Stimulated activated CD4-positive, alpha-beta T cell treated with anti-CD3 and anti-CD28 coated beads, Interleukin-4, amount 100 ng/mL, for 1 hour (primary cell): Measurements from ENCODE around the gene NCOA4.
"Not testable (repeated sequence)": the region's sequence is repeated elsewhere in the genome, so short reads cannot be mapped to it uniquely, and the experiment has no call there.

Source experiments
- DNase-seq: peaks from one replicate; pipeline ENCODE4 v3.0.0-alpha.2; 2020

Gene NCOA4

DNA sequence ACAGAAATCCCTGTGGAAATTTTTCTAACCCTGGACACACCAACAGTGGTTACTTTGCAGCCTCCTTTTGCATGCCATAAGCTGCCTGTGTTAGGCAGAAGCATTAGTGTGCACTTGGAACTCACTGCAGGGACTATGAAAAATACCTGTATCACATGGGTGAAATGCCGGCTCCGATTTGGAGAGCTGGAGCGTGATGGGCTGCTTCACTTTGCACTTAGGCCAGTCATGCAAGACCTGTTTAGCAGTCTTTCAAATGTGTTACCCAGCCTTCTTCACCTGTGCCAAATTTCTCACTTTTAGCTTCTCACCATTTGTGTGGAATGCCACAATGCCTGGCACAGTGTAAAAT lies 11.3 kb downstream of the NCOA4 start:
- DNase-seq = no peak

DNA sequence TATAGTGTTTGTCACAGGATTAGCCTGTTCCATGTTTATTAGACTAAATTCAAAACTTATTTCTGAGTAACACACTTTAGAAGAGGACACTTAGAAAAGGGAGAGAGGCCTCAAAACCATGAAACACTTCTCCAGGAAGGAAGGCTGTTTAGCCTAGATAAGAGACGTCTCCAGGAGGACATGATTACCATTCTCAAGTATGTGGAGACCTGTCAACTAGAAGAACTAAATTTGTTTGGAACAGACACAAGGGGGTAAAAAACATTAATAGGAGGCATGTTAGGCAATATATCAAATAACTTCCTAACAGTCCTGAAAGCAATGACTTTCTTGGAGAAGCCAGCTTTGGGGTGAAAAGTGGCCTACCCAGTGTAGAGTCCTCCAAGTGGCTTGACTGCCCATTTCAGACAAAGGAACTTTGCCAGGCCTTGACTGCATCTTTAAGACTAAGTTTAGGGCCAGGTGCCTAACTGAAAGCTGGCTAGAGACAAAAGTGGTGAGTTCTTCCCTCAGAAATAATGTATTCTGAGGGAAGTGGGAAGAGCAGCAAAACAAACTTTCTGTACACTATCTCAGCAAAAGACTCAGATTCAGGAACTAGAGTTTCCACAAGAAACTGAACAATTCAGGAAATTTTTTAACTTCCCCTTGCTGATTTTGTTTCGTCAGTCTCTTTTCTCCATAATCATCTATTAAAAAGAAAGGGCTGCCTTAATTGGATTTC lies 11.8 kb downstream of the NCOA4 start:
- no peak for DNase-seq

DNA sequence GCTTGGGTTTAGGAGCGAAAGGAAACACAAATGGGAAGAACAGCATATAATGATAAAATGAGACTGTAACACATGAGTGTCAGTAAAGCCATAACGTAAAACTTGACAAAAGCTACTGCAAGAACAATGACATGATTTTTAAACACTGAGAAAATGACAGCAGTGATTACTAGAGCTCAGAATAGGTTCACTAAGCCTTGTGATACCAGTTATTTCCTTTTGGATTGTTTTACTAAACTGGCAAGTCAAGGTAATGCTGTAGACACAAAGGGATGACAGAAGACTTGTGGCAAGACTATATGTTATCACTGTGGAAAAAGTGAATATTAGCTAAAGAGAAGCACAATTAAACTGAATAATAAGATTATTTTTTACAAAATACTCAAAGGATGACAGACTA lies 12.7 kb downstream of the NCOA4 start:
- DNase-seq = no peak

DNA sequence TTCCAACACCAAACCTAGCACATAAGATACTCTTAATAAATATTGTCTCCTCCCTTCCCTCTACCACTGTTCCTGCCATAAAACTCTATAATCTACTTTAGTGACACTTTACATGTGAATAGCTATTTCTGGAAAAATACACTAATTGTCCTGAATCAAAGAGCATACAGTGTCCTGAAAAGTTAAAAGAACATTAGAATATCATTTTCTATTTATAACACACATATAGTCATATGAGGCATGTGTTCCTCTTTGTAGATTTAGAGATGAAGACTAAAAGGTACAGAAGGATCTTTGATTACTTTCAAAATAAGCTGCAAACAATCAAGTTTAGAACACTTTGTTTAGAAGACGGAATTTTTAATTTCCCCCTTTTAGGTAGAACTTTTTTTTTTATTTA lies 13.6 kb downstream of the NCOA4 start:
- DNase-seq = no peak

DNA sequence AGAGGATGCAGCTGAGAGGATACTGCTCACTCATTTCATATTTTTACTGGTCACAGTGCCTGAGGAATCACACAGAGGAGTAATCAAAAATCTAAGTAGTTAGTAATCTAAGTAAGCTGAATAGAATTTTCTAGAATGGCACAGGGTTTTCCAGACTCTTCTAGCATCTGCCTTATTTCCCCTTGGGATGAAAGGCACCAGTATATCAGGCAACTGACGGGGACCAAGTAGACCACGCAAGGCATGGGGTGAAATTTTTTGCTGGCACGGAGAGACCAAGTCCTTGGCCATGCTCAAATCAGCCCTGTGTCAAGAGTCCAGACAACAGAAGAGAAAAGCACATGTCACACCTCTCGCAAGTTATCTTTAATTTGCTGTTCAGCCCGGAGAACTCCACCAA lies 14.2 kb downstream of the NCOA4 start:
- DNase-seq = no peak

DNA sequence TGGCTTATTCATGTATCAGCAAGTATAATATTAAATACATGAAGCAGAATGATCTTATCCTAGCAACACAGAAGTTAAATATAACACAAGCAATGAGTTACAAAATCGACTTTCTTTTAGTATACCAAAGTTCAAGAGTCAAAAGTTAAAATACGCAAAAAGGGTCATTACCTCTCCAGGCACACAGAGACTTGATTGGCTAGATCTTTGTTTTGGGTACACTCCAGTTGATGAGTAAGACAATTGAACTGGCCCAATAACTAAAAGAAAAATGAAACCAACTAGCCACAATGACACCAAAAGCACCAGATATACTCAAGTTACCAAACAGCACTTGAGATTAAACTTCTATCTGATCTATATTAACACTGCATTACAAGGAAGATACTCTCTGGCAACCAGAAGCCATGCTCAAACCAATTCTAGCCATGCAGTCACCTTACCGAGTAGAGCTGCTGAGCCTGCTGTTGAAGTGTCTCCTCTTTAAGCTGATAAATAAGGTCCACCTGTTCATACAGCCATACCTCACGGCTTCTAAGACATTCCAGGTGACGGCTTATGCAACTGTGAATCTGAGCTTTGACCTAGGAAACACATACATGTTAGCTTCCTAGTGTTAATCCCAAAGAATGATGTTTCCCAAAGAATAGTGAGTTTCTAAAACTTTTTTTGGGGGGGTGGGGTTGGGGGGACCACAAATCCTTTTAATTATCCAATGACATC lies 15.6 kb downstream of the NCOA4 start:
- DNase-seq = no peak

DNA sequence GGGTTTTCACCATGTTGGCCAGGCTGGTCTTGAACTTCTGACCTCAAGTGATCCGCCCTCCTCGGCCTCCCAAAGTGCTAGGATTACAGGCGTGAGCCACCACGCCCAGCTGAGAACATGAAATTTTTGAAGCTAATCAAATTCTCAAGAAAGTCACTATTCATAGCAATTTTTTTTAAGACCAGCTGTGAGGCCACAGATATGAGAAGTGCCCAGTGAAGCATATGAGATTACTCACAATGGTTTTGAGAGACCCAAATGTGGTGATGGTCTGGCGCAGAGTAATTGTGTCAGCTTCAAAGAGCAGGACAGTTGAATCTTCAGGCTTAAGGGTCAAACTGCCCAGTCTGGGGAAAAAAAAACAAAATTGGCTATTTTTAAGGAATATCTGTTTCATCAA lies 16.2 kb downstream of the NCOA4 start:
- DNase-seq = no peak

DNA sequence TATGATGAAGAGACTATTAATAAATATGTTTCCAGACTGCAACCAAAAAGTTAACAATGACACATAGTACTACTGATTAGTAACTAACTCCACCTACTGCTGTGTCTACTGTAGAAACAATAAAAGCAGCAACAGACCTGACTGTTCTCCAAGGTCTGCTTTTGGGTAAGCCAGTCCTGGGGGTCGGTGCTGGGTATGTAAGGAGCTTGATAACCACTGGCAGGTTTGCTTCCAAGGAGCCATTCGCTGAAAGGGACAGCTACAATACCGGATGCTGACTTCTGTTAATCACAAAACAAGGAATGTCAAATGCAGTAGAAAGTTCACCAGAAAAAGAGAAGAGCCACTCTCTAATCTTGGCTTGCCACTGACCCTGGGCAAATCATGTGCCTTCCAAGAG lies 17.7 kb downstream of the NCOA4 start:
- no peak for DNase-seq

DNA sequence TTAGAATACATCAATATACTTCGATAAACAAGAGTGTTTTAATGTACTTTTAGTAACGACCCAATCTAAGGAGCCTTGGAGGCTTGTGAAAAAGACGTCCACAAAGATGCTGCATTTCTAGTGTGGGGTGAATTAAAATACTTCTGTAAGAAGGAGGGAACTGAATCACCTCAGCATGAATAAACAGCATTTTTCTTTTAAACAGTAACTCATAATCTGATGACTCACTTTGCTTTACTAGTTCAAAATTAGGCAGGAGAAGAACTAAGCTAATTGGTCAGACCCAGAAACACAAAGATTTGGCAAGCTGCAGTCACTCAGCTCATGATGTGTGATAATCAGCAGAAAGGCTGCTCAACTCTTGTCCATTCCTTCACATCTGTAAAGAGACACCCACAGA lies 24.2 kb downstream of the NCOA4 start:
- DNase-seq = no peak

DNA sequence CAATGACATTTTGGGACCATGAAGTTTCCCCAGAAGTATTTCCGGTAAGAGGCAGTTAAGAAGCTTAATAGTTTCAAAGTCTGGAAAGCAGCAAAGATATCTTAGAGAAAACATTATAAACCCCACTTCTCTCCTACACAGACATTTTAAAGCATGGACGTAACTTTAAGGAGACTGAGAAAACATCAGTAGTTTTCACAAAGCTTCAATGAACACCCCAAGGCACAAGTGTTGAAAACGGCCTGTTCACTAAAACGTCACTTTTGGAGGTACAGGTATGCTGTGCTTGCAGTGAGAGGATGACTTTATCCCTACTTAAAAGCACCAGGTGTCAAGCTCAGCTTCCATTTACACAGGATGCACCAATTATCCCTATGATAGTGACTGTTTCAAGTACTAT lies 25.0 kb downstream of the NCOA4 start:
- no peak for DNase-seq

DNA sequence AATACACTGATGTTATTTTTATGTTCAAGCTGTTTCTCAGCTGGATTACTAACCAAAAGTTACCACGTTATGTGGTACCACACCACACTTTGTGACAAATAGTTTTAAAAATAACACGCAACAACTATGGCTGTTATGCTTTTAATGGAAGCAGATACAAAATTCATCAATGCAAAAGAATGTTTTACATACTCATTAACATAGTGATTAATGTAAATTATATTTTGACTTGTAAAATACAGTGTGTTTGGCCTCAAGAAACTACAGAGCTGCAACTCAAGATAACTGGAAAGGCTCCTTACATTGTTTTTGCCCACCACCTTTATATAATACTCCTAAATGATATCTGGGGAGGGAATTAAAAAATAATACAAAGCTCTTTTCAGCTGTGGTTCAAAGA lies 25.5 kb downstream of the NCOA4 start:
- DNase-seq = no peak

DNA sequence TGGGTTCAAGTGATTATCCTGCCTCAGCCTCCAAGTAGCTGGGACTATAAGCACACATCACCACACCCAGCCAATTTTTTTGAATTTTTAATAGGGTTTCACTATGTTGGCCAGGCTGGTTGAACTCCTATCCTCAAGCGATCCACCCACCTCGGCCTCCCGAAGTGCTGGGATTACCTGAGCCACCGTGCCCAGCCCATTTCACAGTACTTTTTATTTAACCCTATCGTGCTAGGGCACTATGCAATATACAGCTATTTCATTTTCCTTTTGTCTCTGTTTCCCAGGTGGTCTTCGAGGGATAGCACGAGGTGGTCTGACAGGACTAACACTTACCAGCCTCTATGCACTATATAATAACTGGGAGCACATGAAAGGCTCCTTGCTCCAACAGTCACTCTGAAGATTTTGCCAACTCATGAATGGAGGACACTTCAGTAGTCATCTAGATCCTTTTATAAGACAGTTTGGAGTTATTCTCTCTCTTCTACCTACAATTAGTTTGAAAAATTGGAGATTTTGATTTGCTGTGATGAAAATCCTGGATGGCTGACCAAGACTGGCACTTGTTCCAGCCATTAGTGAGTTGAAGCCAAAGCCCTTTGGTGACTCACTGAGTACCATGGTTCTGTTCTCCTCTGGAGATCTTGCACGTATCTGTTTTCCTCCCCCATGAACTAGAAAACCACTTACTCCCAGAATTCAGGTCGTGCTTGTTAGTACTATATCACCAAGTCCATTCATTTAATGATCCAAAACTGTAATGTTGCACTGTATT lies 27.3 kb downstream of the NCOA4 start:
- DNase-seq = no peak

DNA sequence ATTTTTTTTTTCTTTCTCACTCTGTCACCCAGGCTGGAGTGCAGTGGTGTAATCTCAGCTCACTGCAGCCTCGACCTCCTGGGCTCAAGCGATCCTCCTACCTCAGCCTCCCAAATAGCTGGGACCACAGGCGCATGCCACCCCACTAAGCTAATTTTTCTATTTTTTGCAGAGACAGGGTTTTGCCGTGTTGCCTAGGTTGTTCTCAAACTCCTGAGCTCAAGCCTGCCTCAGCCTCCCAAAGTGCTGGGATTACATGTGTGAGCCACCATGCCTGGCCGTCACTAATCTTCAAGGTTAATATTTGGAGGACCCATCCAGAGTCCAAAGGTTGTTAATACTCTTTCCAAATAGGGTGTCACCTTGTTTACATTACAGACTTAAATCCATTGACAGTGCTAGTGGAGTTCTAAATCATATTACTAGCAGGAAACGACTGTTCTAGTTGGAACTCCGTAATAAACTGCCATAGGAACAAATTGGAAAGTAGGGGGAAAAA lies 28.2 kb downstream of the NCOA4 start:
- DNase-seq = not testable (repeated sequence)

DNA sequence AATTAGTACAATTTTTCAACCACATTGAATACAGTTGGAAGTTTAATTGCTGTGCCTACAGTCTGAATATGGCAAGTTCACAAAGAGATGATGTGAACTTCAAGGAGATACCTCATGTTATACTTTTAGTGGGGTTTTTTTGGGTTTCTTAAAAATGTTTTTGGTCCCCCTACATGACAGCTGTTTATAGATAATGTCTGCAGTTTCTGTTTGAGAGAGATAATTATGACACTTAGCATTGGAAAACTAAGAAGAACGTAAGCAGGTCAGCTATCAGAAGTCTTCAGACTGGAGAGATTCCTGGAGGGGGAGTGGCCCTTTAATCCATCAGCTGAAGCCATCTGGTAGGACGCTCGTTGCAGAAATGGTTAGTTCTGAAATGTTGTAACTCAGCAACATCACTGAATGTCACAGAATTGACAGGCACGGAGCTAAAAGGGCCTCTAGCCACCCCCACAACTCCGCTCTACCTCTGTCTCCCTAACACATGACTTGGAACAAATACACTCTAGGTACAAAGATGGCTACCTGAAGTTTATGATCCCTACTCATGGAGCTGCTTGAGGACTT lies 29.2 kb downstream of the NCOA4 start:
- no peak for DNase-seq

DNA sequence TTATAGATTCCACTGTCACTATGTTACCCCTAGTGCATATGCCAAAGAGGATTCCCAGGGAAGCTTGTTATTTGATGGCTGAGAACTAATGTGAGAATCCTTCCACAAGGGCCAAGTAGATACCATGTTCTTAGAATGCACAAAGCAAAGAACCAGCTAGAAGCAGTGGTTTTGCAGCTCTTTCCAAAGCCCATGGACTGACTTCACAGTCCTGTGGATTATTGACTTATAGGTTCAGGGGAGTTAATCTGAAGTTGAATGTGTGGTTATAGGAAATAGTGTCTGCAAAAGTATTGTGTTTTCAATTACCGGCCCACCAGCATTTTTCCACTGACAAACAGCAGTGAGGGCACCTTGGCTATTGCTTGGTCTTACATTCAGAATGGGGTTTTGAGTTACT lies 29.9 kb downstream of the NCOA4 start:
- no peak for DNase-seq

DNA sequence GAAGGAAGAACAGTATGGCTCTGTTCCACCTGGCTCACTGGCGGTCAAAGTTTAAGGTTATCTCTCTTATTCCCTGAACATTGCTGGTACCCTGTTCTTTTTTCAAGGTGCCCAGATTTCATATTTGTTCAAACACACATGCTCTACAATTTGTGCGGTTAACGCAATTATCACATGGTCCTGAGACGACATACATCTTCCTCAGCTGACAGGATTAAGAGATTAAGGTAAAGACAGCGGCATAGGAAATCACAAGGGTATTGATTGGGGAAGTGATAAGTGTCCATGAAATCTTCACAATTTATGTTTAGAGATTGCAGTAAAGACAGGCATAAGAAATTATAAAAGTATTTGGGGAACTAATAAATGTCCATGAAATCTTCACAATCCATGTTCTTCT lies 30.5 kb downstream of the NCOA4 start:
- not testable (repeated sequence) for DNase-seq

DNA sequence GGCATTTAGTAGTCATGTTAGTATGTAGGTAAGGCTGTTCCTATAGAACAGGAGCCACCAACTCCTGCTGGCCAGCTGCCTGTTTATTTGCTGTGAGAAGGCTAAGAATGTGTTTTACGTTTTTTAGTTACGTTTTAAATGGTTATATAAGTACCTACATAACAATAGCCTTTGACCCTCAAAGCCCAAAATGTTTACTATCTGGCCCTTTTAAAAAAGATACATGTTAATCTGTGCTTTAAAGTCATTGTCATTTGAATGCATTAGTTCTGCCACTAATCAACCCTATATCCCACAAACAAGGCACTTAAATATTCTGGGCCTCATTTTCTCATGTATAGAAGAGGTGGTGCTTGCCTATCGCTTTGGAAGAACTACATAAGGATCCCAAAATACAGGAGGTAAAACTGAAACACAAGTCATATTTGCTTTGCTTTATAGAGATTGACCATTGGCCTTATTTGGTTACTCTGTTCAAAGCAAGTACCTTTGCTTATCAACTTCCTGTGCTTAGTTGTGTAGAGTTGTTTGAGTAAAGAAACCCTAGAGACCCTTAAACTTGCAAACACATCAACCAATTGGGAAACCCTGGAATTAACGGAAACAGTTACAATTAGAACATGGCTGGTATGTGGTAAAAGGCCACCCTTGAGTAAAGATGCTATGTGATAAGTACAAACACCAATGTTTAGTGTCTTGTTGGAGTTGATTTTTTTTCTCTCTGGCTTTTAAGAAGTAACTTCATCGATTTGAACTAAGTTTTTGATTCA lies 32.2 kb downstream of the NCOA4 start:
- no peak for DNase-seq

DNA sequence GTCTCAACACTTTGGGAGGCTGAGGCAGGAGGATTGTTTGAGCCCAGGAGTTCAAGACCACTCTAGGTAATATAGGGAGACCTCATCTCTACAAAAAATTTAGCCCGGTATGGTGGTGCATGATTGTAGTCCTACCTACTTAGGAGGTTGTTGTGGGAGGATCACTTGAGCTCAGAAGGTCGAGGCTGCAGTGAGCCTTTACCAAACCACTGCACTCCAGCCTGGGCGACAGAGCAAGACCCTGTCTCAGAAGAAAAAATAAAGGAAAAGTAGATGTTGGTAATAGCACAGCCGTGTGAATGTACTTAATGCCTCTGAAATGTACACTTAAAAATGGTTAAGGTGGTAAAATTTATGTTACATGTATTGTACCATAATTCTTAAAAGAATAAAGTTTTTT lies 32.9 kb downstream of the NCOA4 start:
- DNase-seq = no peak

DNA sequence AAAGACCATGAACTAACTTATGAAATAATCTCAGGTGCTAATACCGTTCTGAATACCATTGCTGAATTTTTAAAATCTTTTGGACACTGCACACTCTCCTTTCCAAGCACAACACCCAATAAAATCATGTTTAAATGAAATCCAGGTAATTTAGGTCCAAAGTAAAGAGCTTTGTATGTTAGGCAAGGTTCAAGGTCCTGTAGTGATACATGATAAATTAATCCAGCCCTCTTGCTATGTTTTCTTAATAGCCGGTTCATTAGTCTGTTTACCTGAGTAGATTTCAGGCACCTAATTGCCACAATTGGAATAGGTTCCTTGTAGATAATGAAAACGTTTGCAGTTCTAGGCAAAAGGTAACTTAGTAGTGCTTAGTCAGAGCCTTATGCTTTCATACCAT lies 44.8 kb downstream of the NCOA4 start:
- not testable (repeated sequence) for DNase-seq

DNA sequence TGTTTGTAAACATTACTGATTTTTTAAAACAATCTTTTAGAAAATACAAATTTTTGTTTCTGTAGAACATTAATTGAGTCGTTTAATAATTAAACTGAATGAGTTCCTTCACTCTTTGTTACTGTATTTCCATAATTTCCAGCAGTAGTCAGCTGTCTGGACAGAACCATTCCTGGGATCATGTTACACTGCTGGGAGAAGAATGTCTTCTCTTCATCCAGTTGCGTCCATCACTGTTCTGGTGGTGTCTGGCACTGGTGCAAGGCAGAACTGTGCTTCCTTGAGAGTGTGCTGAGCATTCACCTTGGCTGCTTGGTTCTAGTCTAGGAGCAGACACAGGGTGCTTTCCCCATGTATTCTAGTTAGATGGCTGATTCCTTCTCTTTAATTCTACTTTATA lies 46.0 kb downstream of the NCOA4 start:
- DNase-seq = not testable (repeated sequence)

DNA sequence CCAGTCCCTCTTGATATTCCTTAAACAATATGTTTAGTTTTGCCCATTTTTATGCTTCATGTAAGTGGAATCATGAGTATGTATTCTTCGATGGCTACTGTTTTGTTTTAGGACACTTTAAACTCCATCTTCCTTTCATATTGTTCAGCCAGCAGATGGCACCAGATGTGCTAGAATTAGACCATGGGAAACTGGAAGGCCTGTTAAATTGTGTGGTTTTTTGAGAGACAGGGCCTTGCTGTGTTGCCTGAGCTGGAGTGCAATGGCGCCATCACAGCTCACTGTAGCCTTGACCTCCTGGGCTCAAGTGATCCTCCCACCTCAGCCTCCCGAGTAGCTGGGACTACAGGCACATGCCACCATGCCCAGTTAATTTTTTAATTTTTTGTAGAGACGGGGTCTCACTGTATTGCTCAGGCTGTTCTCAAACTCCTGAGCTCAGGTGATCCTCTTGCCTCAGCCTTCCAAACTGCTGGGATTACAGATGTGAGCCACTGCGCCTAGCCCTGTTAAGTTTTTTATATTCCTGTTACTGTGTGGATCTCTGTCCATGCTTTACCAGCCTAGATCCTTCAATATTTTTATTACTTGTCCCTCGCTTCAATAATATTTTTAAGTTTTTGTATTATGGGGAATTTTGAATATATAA lies 46.8 kb downstream of the NCOA4 start:
- DNase-seq = not testable (repeated sequence)

DNA sequence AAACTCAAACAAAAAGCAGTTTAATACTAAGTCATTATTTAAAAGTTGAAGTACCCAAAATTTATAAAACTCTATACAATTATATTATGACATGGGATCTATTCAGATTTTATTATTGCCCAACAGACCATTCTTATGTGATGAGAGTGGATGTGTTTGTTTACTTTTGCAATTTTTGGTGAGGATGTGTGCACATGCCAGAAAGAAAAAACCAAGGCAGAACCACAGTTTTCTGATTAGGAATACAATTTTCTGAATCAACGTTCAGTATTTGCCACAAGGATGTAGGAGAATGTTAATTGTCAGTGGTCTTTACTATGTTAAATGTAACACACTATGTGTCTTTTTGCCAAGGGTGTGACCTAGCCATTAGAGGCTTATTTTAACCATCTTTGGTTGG lies 49.1 kb downstream of the NCOA4 start:
- not testable (repeated sequence) for DNase-seq
